Transverse colon (tissue), 4 donors: ENCODE measurements around the gene SUPT4H1. TPM values are rescaled to one million over a fixed set of nuclear protein-coding genes. Genes with fewer than 3 reads are reported as not detected.

Source experiments
- DNase-seq: peaks from one replicate; pipeline ENCODE4 v3.0.0-alpha.2; 2019
- H3K27ac ChIP-seq, 4 donors: fragments of 200-600 bp; sonication (generic); 2 replicates each; pipeline ENCODE4 v1.5.1; 2016 to 2018; ENCODE audit warnings: inconsistent platforms in 4 of 4
- H3K27me3 ChIP-seq: fragments of 200-600 bp; sonication (generic); 2 replicates; pipeline ENCODE4 v1.5.1; 2017; ENCODE audit warnings: inconsistent platforms
- H3K36me3 ChIP-seq, 4 donors: fragments of 200-600 bp; sonication (generic); 2 replicates each; pipeline ENCODE4 v1.5.1; 2017 to 2019; ENCODE audit warnings: inconsistent platforms in 4 of 4
- H3K4me1 ChIP-seq, 4 donors: fragments of 200-600 bp; sonication (generic); 2 replicates each; pipeline ENCODE4 v1.5.1; 2017 to 2020; ENCODE audit warnings: inconsistent platforms in 4 of 4
- H3K4me3 ChIP-seq, 4 donors: fragments of 200-600 bp; sonication (generic); 1 replicate in 1 of 4; 2 replicates in 3 of 4; pipeline versions ENCODE4 v1.5.1 to v1.6.1; 2017 to 2019; ENCODE audit warnings: inconsistent platforms in 4 of 4
- H3K9me3 ChIP-seq, 2 donors: fragments of 200-600 bp; sonication (generic); 2 replicates each; pipeline ENCODE4 v1.5.1; 2017 to 2019; ENCODE audit warnings: inconsistent platforms in 2 of 2
- EP300 ChIP-seq: sonication (generic); formaldehyde crosslinking; IDR thresholded peaks from one replicate; pipeline ENCODE4 v1.6.1; 2017; ENCODE audit warnings: antibody characterized with exemption, low read depth
- POLR2A ChIP-seq: fragments of 450-650 bp; IDR thresholded peaks from one replicate; pipeline ENCODE4 v1.6.1; 2016; ENCODE audit warnings: antibody characterized with exemption, mild to moderate bottlenecking, moderate library complexity
- POLR2AphosphoS5 ChIP-seq, 3 donors: sonication (generic); formaldehyde crosslinking; IDR thresholded peaks; one replicate each; pipeline ENCODE4 v1.6.1; 2016; ENCODE audit warnings: antibody characterized with exemption in 3 of 3
- WGBS, 2 donors: methylation state at CpG; one replicate each; pipeline ENCODE4 v1.1.5; 2018; ENCODE audit warnings: low coverage in 1 of 2; 5-methylcytosine and 5-hydroxymethylcytosine counted together
- in situ Hi-C, 4 donors: fragments of 200-750 bp; cut with MboI; loops; one replicate each; pipeline versions ENCODE4 v1.15.0 to v1.15.1; 2017; ENCODE audit warnings: low sequenced_read_pairs in 3 of 4, low pct_ligation_motif_present in 1 of 4, low pct_unique_long_range_greater_than_20kb in 1 of 4
- intact Hi-C: fragments of 100-400 bp; cut with DNase I; formaldehyde crosslinking; loops from one replicate; pipeline ENCODE4 v1.15.1; 2023; ENCODE audit warnings: low total_unique reads
- total RNA-seq, 4 donors: library from RNA; depleted of rRNA; stranded (reverse); fragments of >200 nt; gene quantifications; one replicate each; pipeline ENCODE4 v1.1.0, GENCODE V29; 2016
- TF ChIP-seq, protein P1 (sequence below), 5 experiments: fragments of 200-600 bp in 3 of 5; fragments of 450-650 bp in 2 of 5; sonication (generic) in 3 of 5; IDR thresholded peaks; 1 replicate in 2 of 5; 2 replicates in 3 of 5; pipeline ENCODE4 v1.5.1; 2016 to 2017; ENCODE audit warnings: antibody characterized with exemption in 5 of 5, inconsistent platforms in 3 of 5, mild to moderate bottlenecking in 2 of 5, moderate library complexity in 1 of 5

The SUPT4H1 gene
- total RNA-seq, 4 donors from 2014 or later = 12.0 to 66.3 (median 40.0) TPM

DNA sequence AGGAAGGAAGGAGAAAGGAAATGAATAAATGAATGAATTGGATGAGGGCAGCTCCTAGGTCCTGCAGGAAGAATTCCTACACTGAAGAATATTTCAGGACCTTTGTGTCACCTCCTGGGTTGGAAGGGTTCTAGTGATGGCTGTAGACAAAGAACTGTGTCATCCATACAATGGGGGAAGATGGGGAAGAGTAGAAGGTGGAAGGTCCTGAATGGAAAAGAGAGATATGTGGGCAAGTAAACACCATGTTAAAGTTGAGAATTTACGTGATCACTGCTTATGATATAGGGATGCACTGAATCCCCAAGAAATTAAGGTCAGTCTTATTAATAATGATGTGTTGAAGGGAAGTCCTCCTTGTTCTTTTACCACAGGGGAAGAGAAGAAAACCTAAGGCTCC, 4.2 kb upstream of the SUPT4H1 start:
- intact Hi-C loops = no loop called here
- no peak overlapping the region for H3K4me3 ChIP-seq
- TF ChIP-seq POLR2AphosphoS5 (IDR thresholded peaks at IDR 0.05) (no peak), EP300 (no peak), POLR2A (no peak)
- TF ChIP-seq, protein P1, sequence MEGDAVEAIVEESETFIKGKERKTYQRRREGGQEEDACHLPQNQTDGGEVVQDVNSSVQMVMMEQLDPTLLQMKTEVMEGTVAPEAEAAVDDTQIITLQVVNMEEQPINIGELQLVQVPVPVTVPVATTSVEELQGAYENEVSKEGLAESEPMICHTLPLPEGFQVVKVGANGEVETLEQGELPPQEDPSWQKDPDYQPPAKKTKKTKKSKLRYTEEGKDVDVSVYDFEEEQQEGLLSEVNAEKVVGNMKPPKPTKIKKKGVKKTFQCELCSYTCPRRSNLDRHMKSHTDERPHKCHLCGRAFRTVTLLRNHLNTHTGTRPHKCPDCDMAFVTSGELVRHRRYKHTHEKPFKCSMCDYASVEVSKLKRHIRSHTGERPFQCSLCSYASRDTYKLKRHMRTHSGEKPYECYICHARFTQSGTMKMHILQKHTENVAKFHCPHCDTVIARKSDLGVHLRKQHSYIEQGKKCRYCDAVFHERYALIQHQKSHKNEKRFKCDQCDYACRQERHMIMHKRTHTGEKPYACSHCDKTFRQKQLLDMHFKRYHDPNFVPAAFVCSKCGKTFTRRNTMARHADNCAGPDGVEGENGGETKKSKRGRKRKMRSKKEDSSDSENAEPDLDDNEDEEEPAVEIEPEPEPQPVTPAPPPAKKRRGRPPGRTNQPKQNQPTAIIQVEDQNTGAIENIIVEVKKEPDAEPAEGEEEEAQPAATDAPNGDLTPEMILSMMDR (IDR thresholded peaks at IDR 0.05) = no peak
- DNase-seq = no peak
- H3K9me3 ChIP-seq = no peaks in the 10 kb centered on the region
- H3K4me1 ChIP-seq = peaks cover 9 to 18% (median 15%) of the 10 kb centered on the region in 4 donors
- 76% methylated on average over 1 of the region's 1 CpG; no CpG with 5 or more reads in 1 of the 2 donors for WGBS, 2 donors
- H3K27me3 ChIP-seq = no peaks in the 10 kb centered on the region
- no peaks in the 10 kb centered on the region for H3K36me3 ChIP-seq
- no peak overlapping the region for H3K27ac ChIP-seq
- in situ Hi-C loops = loop anchor here in 1 of 4 donors (10.0 kb wide), 1 partner anchor 59 kb away; the partner anchor contains the start of gene RNF43

DNA sequence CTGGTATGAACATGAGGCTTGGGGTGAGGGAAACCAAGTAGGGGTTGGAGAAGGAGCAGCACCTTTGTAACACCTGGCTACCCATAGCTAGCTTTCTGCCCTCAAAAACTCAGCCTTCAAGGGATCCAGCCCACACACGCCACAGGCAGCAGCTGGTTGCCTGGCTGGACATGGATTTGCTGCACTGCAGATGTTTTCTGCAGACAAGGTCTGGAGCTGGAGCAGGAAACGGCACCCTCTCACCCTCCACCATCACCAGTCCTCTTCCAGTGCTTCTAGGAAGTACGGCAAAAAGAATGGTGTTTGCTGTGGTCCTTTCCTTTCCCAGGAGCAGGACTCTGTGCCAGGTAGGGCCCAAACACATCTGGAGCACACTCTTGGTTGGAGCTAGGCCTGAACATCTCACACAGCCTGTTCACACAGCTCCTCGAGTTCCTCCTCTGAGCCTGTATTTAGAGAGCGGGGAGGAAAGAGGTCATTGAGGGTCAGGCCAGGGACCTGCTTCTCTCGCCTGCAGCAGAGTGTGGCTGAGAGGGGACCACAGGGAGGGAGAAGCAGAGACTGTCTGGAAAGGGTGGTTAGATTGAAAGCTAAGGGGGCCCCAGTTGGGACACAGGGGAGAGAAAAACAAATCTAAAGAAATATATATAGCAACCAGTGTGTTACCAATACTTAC, 2.7 kb upstream of the SUPT4H1 start:
- DNase-seq = no peak
- TF ChIP-seq, protein P1 (IDR thresholded peaks at IDR 0.05) = no peak
- TF ChIP-seq EP300 (no peak), POLR2A (no peak), POLR2AphosphoS5 (IDR thresholded peaks at IDR 0.05) (no peak)
- in situ Hi-C loops = loop anchor here in 1 of 4 donors (10.0 kb wide), 1 partner anchor 60 kb away; the partner anchor contains the start of gene RNF43
- Histone ChIP-seq H3K36me3 (peaks cover 0 to 7% (median 3%) of the 10 kb centered on the region in 4 donors), H3K9me3 (no peaks in the 10 kb centered on the region), H3K27me3 (no peaks in the 10 kb centered on the region), H3K27ac (peak overlapping the region in 2 of 4 donors; percentile 93), H3K4me3 (no peak overlapping the region), H3K4me1 (peaks cover 14 to 23% (median 20%) of the 10 kb centered on the region in 4 donors)
- 59% methylated on average over 6 of the region's 6 CpGs; no CpG with 5 or more reads in 1 of the 2 donors for WGBS, 2 donors
- intact Hi-C loops = no loop called here

DNA sequence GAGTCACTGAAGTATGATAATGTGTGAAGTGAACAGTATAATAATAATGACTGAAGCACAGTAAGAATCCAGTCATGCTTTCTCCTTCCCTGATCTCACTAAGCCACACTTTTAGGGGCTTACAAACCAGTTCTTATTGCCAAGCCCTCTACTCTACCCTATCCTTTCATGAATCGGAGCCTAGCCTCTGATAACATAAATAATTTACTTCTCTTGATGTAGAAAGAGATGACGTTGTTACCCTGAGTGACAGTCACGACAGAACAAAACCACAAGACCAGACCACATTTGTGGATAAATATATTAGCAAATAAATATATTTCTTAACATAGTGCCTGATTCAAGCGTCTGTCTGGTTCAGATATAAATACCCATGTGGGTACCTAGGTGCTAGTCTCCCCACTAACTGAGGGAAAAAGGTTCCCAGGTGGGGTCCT, 1.4 kb upstream of the SUPT4H1 start:
- H3K27me3 ChIP-seq = no peaks in the 10 kb centered on the region
- no peak for DNase-seq
- in situ Hi-C loops = loop anchor here in 1 of 4 donors (10.0 kb wide), 1 partner anchor 61 kb away; the partner anchor contains the start of gene RNF43
- peaks cover 0 to 20% (median 9%) of the 10 kb centered on the region in 4 donors for H3K36me3 ChIP-seq
- peaks cover 14 to 23% (median 20%) of the 10 kb centered on the region in 4 donors for H3K4me1 ChIP-seq
- intact Hi-C loops = no loop called here
- peak overlapping the region in 2 of 4 donors; percentile 63 to 96 for H3K4me3 ChIP-seq
- H3K9me3 ChIP-seq = no peaks in the 10 kb centered on the region
- WGBS, 2 donors = 27 to 29% methylated on average over 4 of the region's 4 CpGs
- peak overlapping the region; percentile 93 for H3K27ac ChIP-seq
- TF ChIP-seq EP300 (no peak), POLR2AphosphoS5 (IDR thresholded peaks at IDR 0.05) (no peak), POLR2A (no peak)
- TF ChIP-seq, protein P1 (IDR thresholded peaks at IDR 0.05) = no peak

DNA sequence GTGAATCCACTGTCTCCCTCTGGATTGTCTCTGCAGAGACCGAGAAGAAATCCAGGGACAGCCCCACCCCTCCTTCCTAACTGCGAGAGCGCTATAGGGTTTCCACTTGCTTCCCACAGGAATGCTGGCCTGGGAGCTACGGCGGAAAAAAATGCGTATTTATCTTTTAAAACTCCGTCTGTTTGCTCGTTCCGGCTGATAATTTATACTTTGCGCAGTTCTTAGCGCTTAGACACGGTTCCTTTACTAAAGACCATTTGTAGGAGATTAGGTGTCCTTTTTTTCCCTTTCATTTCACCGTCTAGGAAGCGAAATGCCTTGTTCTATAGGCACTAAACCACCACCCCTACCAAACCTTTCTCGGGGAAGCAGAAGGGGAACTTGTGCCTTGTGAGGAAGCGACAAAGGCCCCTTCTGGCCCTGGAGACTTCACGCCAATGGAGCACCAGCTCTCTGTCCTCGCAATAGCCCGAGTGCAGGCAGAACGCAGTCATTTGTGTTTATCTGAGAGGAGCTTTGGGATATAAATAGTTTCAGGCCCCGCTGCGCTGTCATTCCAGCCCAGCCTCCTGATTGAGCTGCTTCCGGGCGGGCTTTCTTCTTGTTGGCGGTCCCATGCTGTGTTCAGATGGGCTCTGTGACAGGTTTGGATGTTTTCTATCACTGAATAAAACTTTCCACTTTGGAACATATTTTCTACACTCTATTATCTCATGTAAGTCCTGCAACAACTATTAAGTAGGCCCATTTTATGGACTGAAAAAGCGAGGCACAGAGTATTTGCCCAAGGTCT, 791 bp upstream of the SUPT4H1 start:
- Histone ChIP-seq H3K9me3 (no peaks in the 10 kb centered on the region), H3K4me1 (peaks cover 14 to 23% (median 20%) of the 10 kb centered on the region in 4 donors), H3K36me3 (peaks cover 0 to 25% (median 12%) of the 10 kb centered on the region in 4 donors), H3K4me3 (peak overlapping the region; percentile 63 to 96 (median 78)), H3K27me3 (no peaks in the 10 kb centered on the region), H3K27ac (peak overlapping the region; percentile 93)
- in situ Hi-C loops (loop anchor here in 1 of 4 donors (10.0 kb wide), 1 partner anchor 62 kb away; the partner anchor contains the start of gene RNF43), intact Hi-C loops (no loop called here)
- TF ChIP-seq, protein P1 (IDR thresholded peaks at IDR 0.05) = no peak
- TF ChIP-seq EP300 (no peak), POLR2AphosphoS5 (IDR thresholded peaks at IDR 0.05) (peak; percentile 52 to 65 (median 53)), POLR2A (peak; percentile 37)
- peak; percentile 57 for DNase-seq
- WGBS, 2 donors = 2 to 3% methylated on average over 14 to 26 of the region's 26 CpGs
